ENCODE results near the gene KDM2A.

Gene KDM2A

GRCh38 chr11:67261946-67262681 lies 143.1 kb downstream of the KDM2A start:
- DNase-seq (ENCODE audit: low read depth): no peak

GRCh38 chr11:67262731-67263675 lies 143.9 kb downstream of the KDM2A start:
- DNase-seq (ENCODE audit: low read depth): peak; percentile 67

GRCh38 chr11:67264260-67264659 lies 145.2 kb downstream of the KDM2A start:
- no peak for DNase-seq (ENCODE audit: low read depth)

- no peak for DNase-seq (ENCODE audit: low read depth)
These were observed 146.0 kb downstream of the KDM2A start for GRCh38 chr11:67264877-67265632.

DNA sequence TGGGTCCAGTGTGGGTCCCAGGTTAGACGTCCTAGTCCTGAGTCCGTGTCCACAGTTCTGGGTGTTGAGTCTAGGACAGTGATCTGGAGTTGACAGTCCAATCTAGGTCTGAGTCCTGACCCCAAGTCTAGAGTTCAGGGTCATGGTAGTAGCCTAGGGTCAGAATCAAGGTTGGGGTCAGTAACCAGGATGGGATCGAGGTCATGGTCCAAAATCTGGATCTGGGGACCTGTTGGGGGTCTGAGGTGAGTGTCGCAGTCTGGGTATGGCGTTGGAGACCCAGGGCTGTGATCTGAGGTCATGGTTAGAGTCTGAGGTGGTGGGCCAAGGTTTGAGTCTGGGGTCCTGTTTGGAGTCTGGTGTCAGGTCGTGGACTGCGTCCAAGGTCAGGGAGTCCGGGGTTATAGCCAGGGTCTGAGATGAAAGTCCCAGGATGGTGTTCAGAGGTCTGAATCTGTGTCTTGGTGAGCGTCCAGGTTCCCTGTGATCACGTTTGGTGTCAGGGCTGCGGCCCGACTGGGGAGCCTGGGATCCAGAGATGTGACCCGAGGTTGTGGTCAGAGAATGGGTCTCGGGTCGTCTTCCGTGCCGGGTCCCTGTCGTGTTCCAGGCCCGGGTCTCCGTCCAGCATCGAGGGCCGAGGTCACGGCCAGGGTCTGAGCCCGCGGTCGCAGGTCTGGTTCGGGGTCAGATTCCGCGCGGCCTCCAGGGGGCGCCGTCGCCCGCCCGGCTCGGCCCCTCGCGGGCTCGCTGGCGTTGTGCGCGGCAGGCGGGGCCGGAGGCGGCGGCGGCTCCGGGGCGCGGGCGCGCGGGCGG lies 146.8 kb downstream of the KDM2A start:
- DNase-seq (ENCODE audit: low read depth): no peak

DNA sequence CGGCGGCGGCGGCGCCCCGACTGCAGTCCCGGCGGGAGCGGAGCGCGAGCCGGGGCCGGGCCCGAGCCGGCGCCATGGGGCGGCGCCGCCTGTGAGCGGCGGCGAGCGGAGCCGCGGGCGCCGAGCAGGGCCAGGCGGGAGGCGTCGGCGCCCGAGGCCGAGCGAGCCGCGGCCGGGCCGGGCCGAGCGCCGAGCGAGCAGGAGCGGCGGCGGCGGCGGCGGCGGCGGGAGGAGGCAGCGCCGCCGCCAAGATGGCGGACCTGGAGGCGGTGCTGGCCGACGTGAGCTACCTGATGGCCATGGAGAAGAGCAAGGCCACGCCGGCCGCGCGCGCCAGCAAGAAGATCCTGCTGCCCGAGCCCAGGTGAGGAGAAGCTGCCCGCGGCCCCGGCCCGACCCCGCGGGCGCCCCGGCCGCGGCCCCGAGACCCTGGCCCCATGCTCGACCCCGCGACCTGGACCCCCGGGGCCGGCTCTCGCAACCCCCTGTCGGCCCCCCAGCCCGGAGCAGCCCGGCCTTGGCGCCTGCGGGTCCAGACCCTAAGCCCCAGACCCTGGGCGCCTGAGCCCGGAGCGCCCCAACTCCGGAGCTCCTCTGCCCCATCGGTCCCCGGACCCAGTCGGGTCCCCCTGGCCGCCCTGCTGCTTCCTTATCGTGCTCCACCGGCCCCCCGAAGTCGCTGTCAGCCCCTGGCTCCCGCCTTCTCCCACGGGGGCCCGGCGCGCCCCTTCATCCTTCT lies 147.6 kb downstream of the KDM2A start, which contains the start of gene GRK2:
Gene GRK2, plus strand, starts transcription at position 25 of the 739 bp plus-strand sequence. Its CDS starts 227 bp downstream, at position 252.
- no peak for DNase-seq (ENCODE audit: low read depth)

- no peak for DNase-seq (ENCODE audit: low read depth)
These were observed 148.4 kb downstream of the KDM2A start for GRCh38 chr11:67267188-67268080.

DNA sequence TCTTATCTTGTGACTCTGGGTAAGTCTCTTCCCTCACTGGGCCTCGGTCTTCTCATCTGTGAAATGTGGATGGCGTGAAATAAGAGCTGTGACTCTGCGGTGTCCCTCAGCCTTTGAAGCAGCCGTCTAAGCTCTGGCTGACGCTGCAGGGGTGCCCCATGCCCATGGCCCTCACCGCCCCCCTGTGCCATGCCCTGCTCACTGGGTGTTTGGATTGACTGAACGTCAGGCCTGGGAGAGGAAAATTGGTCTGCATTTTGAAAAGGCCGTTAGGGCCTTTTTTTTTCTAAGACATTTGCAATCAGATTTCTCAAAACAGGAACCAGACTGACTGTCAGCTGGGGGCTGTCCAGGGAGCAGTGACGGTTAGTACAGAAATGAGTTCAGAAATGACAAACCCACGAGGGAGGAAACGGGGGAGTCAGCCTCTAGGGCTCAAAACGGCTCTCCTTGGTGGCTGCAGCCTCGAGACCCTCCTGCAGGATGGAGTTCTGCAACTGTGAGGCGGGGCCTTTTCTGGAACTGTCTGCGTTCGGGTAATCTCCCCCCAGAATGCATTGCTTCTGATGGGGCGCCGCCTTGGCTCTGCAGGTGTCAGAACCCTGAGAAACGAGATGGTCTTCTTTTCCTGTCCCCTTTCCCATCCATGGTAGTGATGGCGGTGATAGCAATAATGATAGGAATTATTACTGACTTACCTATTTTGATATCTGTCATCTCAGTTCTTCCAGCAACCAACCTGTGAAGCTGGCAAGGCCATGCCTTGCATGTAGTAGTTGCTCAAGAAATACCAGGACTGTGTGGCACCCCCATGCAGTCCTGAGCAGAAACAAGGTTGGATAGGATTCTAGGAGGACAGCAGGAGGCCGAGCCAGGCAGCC lies 149.3 kb downstream of the KDM2A start:
- no peak for DNase-seq (ENCODE audit: low read depth)

GRCh38 chr11:67268962-67269268 lies 149.9 kb downstream of the KDM2A start:
- DNase-seq (ENCODE audit: low read depth): no peak

DNA sequence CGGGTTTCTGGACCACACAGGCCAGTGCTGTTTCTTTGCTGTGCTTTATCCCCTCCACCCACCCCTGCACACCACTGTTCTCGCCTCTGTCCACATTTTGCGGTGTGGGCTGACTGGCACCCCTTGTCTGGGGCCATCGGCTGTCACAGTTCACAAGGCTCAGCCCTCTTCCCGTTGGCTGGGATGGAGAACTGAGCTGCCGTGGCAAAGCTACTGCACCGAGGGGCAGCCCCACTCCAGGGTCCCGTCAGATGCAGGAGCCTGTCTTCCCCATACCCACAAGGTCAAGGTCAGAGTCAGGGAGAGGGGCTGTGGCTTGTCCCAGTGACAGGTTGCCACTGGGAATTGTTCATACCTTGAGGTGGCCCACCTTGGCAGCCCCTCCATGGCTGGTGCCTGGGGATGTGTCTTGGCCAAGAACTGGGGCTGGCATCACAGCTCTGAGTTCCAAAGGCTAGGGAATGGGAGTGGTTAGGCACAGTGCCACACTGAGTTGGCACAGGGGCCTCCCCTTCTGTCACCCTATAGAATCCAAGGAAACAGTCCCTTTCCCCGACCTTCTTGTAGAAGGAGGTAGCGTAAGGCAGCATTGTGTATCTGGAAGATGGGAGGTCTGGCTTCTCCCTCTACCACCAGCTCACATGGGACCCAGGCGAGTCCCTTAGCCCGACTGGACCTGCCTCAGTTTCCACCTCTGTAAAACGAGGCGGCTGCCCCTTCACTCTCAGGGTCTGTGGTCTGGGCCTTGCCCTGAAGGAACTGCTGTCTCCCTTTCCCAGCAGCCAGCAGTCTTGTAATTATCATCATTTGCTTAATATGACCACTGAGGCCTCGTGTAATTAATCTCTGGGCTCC lies 150.6 kb downstream of the KDM2A start:
- no peak for DNase-seq (ENCODE audit: low read depth)

- DNase-seq (ENCODE audit: low read depth): no peak
These were observed 151.5 kb downstream of the KDM2A start for GRCh38 chr11:67270256-67271204.

- DNase-seq (ENCODE audit: low read depth): no peak
These were observed 152.1 kb downstream of the KDM2A start for GRCh38 chr11:67271205-67271540.

DNA sequence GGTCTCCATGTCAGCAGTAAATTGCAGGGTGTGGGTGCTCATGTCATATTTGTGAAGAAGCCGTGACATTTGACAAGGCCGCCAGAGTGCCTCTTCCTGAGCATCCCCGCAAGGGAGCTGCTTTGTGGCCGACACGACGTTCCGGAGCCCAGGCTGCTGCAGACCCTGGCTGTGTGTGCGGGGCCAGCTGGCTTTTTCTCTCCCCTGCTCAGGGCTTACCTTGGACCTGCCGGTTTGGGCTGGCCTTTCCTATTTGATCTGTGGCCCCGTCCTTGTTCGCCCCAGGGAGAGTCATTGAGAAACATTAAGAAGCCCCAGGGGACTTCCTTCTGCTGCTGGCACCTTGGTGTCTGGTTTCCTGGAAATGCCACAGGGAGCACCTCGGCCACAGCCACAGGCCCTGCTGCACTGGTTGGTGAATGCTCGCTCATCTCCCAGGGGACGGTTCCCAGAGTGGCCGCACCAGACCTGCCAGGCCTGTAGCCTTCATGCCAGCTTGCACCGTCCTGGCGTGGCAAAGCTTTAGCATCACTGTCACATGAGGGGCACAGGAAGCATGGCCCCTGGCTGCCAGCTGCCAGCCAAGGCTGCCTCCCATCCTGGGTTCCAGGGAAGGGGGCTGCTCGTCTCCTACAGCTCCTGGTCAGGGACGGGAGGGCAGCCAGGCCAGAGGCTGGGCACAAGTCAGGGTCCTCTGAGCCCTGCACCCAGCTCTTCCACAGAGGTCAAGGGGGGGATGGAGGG lies 152.7 kb downstream of the KDM2A start:
- DNase-seq (ENCODE audit: low read depth): no peak

GRCh38 chr11:67272327-67273259 lies 153.5 kb downstream of the KDM2A start:
- DNase-seq (ENCODE audit: low read depth): no peak
